Endothelial cell of umbilical vein (primary cell): ENCODE data around the gene VSIR. TPM values are rescaled to one million over a fixed set of nuclear protein-coding genes. Genes with fewer than 3 reads are reported as not detected.

Source experiments
- BruUV-seq: library from RNA; stranded (reverse); fragments of 400-500 nt; replicated peaks from 2 replicates; lab custom pipeline; 2021; lab: Mats Ljungman, UMichigan
- CTCF ChIA-PET: fragments of 300-600, 350-600 bp; sonication (Branson Sonifier 250); formaldehyde crosslinking; loops from one replicate; lab custom pipeline; 2021; ENCODE audit warnings: antibody characterized with exemption, inconsistent platforms; lab: Charles Lee
- POLR2A ChIA-PET: fragments of 300-600, 350-600 bp; sonication (Branson Sonifier 250); formaldehyde crosslinking; loops from one replicate; lab custom pipeline; 2021; ENCODE audit warnings: antibody characterized with exemption, inconsistent platforms; lab: Charles Lee
- DNase-seq: peaks from one replicate; pipeline ENCODE4 v3.0.0-alpha.2; 2011; ENCODE audit warnings: low read depth, low spot score
- FAIRE-seq: peaks from 2 replicates; lab custom pipeline; 2011; peaks lifted over from hg19 to GRCh38; lab: Jason Lieb, UNC
- H2AFZ ChIP-seq: 2 replicates; pipeline ENCODE4 v1.6.0; 2012; ENCODE audit warnings: low read depth, low read length, control low read depth, inconsistent platforms
- H3K27ac ChIP-seq: 2 replicates; pipeline ENCODE4 v1.5.1; 2011; ENCODE audit warnings: low read depth, mild to moderate bottlenecking, control low read depth, low read length, moderate library complexity; ENCODE audit not compliant: insufficient read depth
- H3K27me3 ChIP-seq, 2 experiments: 2 replicates each; pipeline versions ENCODE4 v1.6.0 to v1.6.1; 2011; ENCODE audit warnings: low read length in 2 of 2, mixed read lengths in 1 of 2; ENCODE audit not compliant: control insufficient read depth in 2 of 2, insufficient read depth in 2 of 2
- H3K36me3 ChIP-seq, 2 experiments: 2 replicates in 1 of 2; 3 replicates in 1 of 2; pipeline ENCODE4 v1.5.1; 2011; ENCODE audit warnings: low read length in 2 of 2, mild to moderate bottlenecking in 1 of 2, moderate library complexity in 1 of 2; ENCODE audit not compliant: control insufficient read depth in 2 of 2, insufficient read depth in 2 of 2; ENCODE audit errors: extremely low read depth in 1 of 2
- H3K4me1 ChIP-seq: 3 replicates; pipeline ENCODE4 v1.5.1; 2011; ENCODE audit warnings: mild to moderate bottlenecking, low read length; ENCODE audit not compliant: control insufficient read depth, insufficient read depth; ENCODE audit errors: extremely low read depth
- H3K4me2 ChIP-seq: 2 replicates; pipeline ENCODE4 v1.6.1; 2011; ENCODE audit warnings: low read length, control low read depth, mixed read lengths; ENCODE audit not compliant: insufficient read depth
- H3K4me3 ChIP-seq, 3 experiments: fragments of 200-600 bp in 1 of 3; sonication (generic), shearing (Covaris generic) in 1 of 3; replicated peaks in 1 of 3; 2 replicates each; pipeline ENCODE4 v1.5.1; 2011 to 2016; ENCODE audit warnings: control low read depth in 3 of 3, low read length in 3 of 3, mild to moderate bottlenecking in 2 of 3, inconsistent platforms in 1 of 3, low read depth in 1 of 3, moderate library complexity in 1 of 3; ENCODE audit not compliant: insufficient read depth in 1 of 3
- H3K79me2 ChIP-seq: 2 replicates; pipeline ENCODE4 v1.6.0; 2012; ENCODE audit warnings: low read length, inconsistent platforms; ENCODE audit not compliant: control insufficient read depth, insufficient read depth
- H3K9ac ChIP-seq: replicated peaks from 2 replicates; pipeline ENCODE3; 2011; ENCODE audit warnings: low read length, control low read depth; ENCODE audit not compliant: insufficient read depth; ENCODE audit errors: extremely low read depth
- H3K9me1 ChIP-seq: replicated peaks from 3 replicates; pipeline ENCODE4 v1.6.0; 2011; ENCODE audit warnings: mild to moderate bottlenecking, low read length; ENCODE audit not compliant: control insufficient read depth, insufficient read depth; ENCODE audit errors: extremely low read depth
- H3K9me3 ChIP-seq: replicated peaks from 2 replicates; pipeline ENCODE4 v1.5.1; 2012; ENCODE audit warnings: low read length, inconsistent platforms; ENCODE audit not compliant: control insufficient read depth, insufficient read depth
- H4K20me1 ChIP-seq: replicated peaks from 2 replicates; pipeline ENCODE3; 2011; ENCODE audit warnings: mild to moderate bottlenecking, low read length; ENCODE audit not compliant: control insufficient read depth, insufficient read depth; ENCODE audit errors: extremely low read depth
- CTCF ChIP-seq, 2 donors: IDR thresholded peaks; 1 replicate in 1 of 2; 2 replicates in 1 of 2; pipeline ENCODE4 v1.5.1; 2011; ENCODE audit warnings: low read length in 2 of 2, mild to moderate bottlenecking in 2 of 2, moderate library complexity in 2 of 2, control low read depth in 1 of 2, inconsistent platforms in 1 of 2, low read depth in 1 of 2; ENCODE audit not compliant: insufficient read depth in 1 of 2; ENCODE audit errors: extremely low read depth in 1 of 2
- EZH2 ChIP-seq: IDR thresholded peaks from 2 replicates; pipeline ENCODE4 v1.6.1; 2012; ENCODE audit warnings: borderline replicate concordance, low read depth, mild to moderate bottlenecking, moderate library complexity, low read length, inconsistent platforms; ENCODE audit not compliant: severe bottlenecking
- FOS ChIP-seq: IDR thresholded peaks from 2 replicates; pipeline ENCODE4 v1.6.1; 2011; ENCODE audit warnings: mild to moderate bottlenecking, low read length, moderate library complexity, borderline replicate concordance; ENCODE audit not compliant: insufficient read depth
- GATA2 ChIP-seq: IDR thresholded peaks from 2 replicates; pipeline ENCODE4 v1.7.0; 2011; ENCODE audit warnings: low read depth, mild to moderate bottlenecking, moderate library complexity, mixed read lengths, low read length; ENCODE audit not compliant: insufficient read length, insufficient read depth
- JUN ChIP-seq: IDR thresholded peaks from 2 replicates; pipeline ENCODE4 v1.6.1; 2011; ENCODE audit warnings: borderline replicate concordance, low read depth; ENCODE audit not compliant: insufficient read length, insufficient read depth
- MYC ChIP-seq: IDR thresholded peaks from one replicate; pipeline ENCODE4 v1.6.1; 2011; ENCODE audit warnings: mild to moderate bottlenecking, low read depth, low read length
- POLR2A ChIP-seq: IDR thresholded peaks from 2 replicates; pipeline ENCODE4 v1.6.1; 2012; ENCODE audit warnings: low read depth, mild to moderate bottlenecking, control low read depth, low read length
- POLR2AphosphoS5 ChIP-seq: IDR thresholded peaks from 2 replicates; pipeline ENCODE4 v1.6.1; 2012; ENCODE audit warnings: low read depth, mild to moderate bottlenecking, control low read depth, low read length, moderate library complexity; ENCODE audit not compliant: insufficient read depth
- dilution Hi-C: fragments of 300-500 bp; cut with MboI; formaldehyde crosslinking; loops from one replicate; pipeline ENCODE4 v1.15.0; 2019; ENCODE audit warnings: low sequenced_read_pairs; ENCODE audit not compliant: extremely low pct_ligation_motif_present
- intact Hi-C: fragments of 100-400 bp; cut with micrococcal nuclease; formaldehyde crosslinking; loops from one replicate; pipeline ENCODE4 v1.10.0; 2022
- polyA plus RNA-seq, 4 experiments: library from polyadenylated mRNA; depleted of rRNA in 3 of 4; stranded (reverse) in 3 of 4; unstranded in 1 of 4; fragments of >200 nt; gene quantifications; 2 replicates each; pipeline versions ENCODE4 v1.2.1 to v1.2.3, GENCODE V29; 2011 to 2012; ENCODE audit warnings: missing spikeins in 1 of 4
- total RNA-seq: library from RNA; stranded (reverse); gene quantifications from 2 replicates; pipeline ENCODE4 v1.2.3, GENCODE V29; 2021
- TF ChIP-seq, protein P1 (sequence below): IDR thresholded peaks from 2 replicates; pipeline ENCODE4 v1.6.1; 2011; ENCODE audit not compliant: insufficient read depth, insufficient read length

Gene VSIR
- total and polyA plus RNA-seq, 2 donors (not counting 3 experiments of a cell fraction or from before 2014, with no cell fraction given), result 4.9 to 6.3 TPM

- Histone ChIP-seq H3K27me3 (no peaks in the 10 kb centered on the region), H2AFZ (no peak overlapping the region), H3K4me2 (no peak overlapping the region), H4K20me1 (no peaks in the 10 kb centered on the region), H3K4me1 (no peaks in the 10 kb centered on the region), H3K79me2 (no peaks in the 10 kb centered on the region), H3K4me3 (no peak overlapping the region), H3K9me3 (no peaks in the 10 kb centered on the region), H3K9ac (no peak overlapping the region), H3K27ac (no peak overlapping the region), H3K36me3 (peaks cover 22 to 65% of the 10 kb centered on the region in 2 experiments), H3K9me1 (no peaks in the 10 kb centered on the region)
- intact Hi-C loops, result no loop called here
- DNase-seq (no peak), FAIRE-seq (no peak)
- ChIA-PET CTCF (interaction anchor here (0.7 to 4.7 kb wide), 3 partner anchors 11 to 78 kb away, joined by 3 to 28 read pairs (median 3); no protein-coding TSS in a partner anchor), POLR2A (no interaction called here)
- dilution Hi-C loops, result no loop called here
- TF ChIP-seq FOS (no peak), POLR2AphosphoS5 (no peak), CTCF (IDR thresholded peaks at IDR 0.05; ENCODE audit: extremely low read depth in 1 of 2, insufficient read depth in 1 of 2, low read depth in 1 of 2, low read length in 2 of 2) (no peak), EZH2 (no peak), MYC (no peak), JUN (no peak), GATA2 (no peak), POLR2A (no peak)
- TF ChIP-seq, protein P1, sequence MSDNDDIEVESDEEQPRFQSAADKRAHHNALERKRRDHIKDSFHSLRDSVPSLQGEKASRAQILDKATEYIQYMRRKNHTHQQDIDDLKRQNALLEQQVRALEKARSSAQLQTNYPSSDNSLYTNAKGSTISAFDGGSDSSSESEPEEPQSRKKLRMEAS, result no peak
- no TSS peak for BruUV-seq
Measured at GRCh38 chr10:71818674-71819260, 45.4 kb upstream of the VSIR start.
